NCI-H774 (cell line): ENCODE measurements around the gene HES4.
"Not testable (repeated sequence)": the region's sequence is repeated elsewhere in the genome, so short reads cannot be mapped to it uniquely, and the experiment has no call there.

Experiments
- DNase-seq: peaks from one replicate; lab custom pipeline; 2025; lab: John Stamatoyannopoulos, UW

HES4 gene

GRCh38 chr1:978835-979743, 20.8 kb downstream of the HES4 start:
- DNase-seq = no peak

DNA sequence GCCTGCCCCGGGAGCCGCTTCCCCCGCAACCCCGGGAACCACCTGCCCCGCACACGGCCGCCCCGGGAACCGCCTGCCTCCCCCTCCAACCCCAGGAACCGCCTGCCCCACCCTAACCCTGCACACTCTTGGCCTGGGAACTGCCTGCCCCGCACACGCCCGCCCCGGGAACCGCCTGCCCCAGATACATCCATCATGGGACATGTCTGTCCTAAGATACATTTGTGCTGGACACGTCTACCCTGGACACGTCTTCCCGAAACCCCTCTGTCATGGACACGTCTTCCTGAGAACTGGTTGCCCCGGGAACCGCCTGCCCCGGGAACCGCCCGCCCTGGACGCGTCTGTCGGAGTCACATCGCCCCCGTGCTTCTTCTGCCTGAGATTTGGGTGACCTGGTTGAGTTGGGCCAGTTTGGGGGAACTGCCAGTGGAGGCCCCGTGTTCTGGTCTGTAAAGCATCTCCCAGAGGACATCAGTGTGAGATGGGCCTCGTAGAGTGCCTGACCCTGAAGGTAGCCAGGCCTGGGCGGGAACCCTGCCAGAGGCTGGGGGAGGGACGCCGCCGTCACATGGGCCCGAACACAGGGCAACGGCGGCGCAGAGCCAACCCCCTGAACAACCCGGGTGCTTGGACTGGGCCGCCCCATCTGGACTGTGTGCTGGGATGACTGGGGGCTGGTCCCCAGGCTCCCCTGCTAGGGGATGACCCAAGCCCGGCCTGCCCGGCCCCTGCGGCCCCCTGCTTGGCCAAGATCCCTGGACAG, 21.6 kb downstream of the HES4 start:
- no peak for DNase-seq

- not testable (repeated sequence) for DNase-seq
Measured at GRCh38 chr1:976791-977190, 23.1 kb downstream of the HES4 start.

- DNase-seq = no peak
Measured at GRCh38 chr1:975896-976683, 23.8 kb downstream of the HES4 start.

DNA sequence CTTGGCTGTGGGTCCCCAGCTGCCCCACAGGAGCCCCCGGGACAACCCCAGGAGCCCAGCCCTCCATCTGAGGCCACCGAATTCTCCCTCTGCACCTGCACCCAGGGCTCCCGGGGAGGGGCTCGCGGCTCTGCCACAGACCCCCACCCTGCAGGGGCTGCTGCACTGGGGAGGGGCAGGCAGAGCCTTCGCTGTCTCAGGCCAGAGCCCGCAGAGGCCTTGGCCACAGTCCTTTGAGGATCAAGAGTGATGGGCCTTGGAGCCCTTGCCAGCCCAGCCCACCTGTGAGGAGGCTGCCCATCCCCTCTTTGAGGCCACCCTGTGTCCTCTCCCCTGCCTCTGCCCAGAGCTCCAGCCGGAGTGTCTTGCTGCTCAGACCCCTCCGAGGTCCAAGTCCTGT, 24.5 kb downstream of the HES4 start:
- DNase-seq = no peak

- DNase-seq = no peak
Measured at GRCh38 chr1:974687-975328, 25.1 kb downstream of the HES4 start.

- no peak for DNase-seq
Measured at GRCh38 chr1:974293-974640, 25.6 kb downstream of the HES4 start.

DNA sequence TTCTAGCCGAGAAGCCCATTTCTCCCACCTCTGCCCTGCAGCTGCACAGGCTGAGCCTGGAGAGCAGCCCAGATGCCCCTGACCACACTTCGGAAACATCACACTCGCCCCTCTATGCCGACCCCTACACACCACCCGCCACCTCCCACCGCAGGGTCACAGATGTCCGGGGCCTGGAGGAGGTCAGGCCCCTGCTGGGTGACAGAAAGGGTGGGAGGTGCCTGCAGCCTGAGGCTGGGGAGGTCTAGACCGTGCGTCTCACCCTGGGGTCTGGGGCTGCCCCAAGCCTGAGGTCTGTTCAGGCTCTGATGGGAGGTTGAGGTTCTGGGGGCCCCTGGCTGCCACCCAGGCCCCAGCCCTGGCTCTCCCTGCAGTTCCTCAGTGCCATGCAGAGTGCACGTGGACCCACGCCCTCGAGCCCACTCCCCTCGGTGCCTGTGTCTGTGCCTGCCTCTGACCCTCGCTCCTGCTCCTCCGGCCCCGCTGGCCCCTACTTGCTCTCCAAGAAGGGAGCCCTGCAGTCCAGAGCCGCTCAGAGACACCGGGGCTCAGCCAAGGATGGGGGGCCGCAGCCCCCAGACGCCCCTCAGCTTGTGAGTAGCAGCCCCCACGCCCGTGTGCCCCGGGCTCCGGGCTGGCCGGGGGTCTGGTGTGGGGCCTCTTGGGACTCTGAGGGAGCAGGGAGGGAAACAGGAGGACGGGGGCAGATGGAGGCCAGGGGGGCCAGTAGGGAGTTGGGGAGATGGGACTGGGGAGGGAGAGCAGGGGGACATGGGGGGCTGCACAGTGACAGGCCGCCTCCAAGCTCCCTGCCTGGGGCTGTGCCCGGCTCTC, 26.2 kb downstream of the HES4 start:
- no peak for DNase-seq

GRCh38 chr1:972726-973458, 27.0 kb downstream of the HES4 start:
- no peak for DNase-seq

GRCh38 chr1:971751-972506, 28.0 kb downstream of the HES4 start:
- DNase-seq = no peak

DNA sequence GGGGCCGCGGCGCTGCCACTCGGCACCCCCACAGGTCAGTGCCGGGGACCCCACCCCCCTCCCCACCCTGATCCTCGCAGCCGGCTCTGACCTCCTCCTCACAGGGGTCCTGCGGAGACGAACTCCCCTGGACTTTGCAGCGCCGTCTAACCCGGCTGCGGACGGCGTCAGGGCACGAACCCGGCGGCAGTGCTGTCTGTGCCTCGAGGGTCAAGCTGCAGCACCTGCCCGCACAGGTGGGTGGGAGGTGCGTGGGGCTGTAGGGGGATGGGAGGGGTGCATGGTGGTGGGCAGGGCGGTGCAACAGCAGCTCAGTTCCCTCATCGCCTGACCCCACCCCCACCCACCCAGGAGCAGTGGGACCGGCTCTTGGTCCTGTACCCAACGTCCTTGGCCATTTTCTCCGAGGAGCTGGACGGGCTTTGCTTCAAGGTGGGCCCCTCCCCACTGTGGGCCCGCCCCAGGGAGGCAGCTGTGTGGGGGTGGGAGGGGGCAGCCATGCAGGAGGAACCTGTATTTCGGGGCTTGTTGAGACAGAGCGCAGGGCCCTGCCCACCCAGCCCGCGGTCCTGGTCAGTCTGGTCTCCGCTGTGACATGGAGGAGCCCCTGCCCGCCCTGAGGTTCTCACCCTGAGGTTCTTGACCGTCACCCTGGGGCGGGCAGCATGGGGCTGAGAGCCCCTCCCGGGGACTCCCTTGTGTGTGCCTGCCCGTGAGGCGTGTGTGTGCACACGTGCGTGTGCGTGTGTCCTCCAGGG, 28.7 kb downstream of the HES4 start:
- DNase-seq = no peak

DNA sequence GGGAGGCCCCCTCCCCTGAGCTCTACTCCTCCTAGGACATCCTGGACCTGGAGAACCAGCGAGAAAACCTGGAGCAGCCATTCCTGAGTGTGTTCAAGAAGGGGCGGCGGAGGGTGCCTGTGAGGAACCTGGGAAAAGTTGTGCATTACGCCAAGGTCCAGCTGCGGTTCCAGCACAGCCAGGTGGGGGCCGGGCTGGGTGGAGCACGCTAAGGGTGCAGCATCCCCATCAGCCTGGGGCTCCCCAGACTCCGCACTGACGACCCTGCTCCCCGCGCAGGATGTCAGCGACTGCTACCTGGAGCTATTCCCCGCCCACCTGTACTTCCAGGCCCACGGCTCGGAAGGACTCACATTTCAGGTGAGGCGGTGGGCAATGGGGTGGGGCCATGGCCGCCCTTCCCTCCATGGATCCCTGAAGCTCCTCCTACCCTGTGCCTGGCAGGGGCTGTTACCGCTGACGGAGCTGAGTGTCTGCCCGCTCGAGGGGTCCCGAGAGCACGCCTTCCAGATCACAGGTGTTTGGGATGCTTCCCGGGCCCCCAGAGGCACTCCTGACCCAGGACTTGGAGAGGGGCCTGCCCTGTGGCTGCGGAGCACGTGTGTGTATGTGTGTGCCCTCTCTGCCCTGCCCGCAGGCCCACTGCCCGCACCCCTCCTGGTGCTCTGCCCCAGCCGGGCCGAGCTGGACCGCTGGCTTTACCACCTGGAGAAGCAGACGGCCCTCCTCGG, 29.5 kb downstream of the HES4 start:
- no peak for DNase-seq

DNA sequence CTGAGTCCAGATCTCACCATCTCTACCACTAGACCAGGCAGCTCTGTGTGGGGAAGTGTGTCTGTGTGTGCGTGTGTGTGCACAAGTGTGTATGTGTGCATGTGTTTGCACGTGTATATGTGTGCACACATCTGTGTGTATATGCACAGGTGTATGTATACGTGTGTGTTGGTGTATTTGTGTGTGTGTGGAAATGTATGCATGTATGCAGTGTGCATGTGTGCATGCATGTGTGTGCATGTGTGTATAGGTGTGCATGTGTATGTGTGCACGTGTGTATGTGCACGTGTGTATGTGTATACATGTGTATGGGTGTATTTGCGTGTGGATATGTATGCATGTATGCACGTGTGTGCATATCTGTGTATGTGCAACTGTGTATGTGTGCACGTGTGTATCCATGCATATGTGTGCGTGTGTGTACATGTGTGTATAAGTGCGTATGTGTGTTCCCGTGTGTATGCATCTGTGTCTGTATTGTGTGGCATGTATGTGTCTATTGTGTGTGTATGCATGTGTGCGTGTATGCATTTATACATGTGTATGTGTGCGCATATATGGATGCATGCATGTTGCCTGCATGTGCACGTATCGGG, 30.5 kb downstream of the HES4 start:
- no peak for DNase-seq

DNA sequence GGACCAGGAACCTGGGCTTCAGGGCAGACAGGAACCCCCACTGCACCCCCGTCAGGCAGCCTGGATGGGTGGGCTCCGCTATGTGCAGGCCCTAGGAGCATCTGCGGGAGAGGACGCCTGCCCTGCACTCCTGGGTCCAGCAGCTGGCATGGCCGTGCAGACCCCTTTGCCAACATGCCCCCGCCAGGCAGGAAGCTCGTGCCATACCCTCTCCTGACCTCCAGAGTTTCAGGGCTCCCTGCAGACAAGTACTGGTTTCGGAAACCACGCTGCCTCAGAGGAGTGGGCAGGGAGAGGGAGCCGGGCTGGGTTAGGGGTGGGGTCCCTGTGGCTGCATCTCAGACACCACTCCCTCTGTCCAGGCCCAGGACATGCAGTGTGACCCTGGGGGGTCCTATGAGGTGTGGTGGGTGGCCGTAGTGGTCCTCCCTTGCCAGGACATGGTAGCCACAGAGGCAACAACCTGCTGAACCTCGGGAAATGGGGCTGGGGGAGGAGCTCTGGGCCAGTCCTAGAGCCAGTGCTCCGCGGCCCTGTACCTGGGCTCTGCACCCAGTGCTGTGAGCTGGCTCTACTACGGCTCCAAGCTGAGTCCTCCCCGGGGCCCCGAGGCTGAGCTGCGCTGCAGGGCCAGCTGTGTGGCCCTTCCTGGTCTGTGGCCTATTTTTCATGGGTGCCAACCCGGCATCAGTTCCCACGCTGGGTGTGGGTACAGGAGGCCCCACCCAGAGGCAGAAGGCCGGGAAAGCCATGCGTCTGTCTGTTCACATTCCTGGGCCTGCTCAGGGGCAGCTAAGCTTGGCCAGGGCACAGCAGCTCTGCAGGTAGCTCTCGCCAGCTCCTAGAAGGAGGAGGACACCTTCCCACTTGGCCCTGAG, 32.2 kb downstream of the HES4 start:
- no peak for DNase-seq

DNA sequence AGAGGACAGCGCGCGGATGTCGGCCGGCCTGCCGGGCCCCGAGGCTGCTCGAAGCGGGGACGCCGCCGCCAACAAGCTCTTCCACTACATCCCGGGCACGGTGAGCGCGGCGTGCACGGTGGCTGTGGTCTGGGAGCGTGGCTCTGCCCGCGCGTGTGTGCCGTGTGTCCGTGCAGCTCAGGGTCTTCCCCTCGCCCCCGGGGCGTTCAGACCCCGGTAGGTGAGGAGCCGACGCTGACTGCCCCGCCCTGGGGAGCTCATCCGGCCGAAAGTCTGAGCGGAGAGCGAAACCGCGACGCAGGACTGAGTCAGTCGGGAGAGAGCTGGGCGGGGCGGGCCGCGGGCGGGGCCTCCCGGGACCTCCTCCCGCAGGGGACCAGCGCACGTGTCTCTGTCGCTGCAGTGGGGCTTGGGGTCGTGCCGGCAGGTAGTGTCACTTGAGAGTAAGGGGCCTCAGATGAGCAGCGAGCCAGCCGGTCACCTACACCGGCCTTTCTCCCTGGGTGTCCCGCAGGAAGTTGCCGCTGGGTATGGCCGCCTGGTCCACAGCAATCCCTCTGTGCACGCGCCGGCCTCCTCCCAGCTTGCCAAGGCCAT, 33.1 kb downstream of the HES4 start:
- no peak for DNase-seq

DNA sequence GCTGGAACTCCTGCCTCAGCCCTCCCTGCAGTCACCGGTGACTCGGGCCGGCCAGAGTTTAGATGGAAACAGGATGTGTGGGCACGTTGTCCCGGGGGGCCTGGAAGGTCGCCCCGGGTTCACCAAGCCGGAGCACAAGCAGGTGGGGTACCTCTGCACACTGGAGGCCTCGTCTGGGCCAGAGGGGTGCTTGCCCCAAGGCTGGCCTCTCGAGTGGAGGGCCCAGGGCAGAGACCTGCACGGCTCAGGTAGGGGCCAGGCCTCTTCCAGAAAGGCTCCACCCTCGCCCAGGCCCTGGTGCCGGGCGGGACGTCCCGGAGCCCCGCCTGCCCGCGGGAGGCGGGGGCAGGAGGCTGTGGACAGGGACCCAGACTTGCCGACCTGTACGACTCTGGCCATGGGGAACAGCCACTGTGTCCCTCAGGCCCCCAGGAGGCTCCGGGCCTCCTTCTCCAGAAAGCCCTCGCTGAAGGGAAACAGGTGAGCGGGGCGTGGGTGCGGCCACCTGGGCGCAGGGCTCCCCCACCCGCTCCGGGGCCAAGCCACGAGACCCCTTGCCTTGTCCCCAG, 33.7 kb downstream of the HES4 start, which contains the start of gene PLEKHN1:
PLEKHN1 (plus strand) TSS at position 348 of the 569 bp plus-strand sequence; CDS start at position 398, 50 bp downstream.
- DNase-seq = no peak
